ENCODE results near the gene IL12RB2. TPM values are rescaled to one million over a fixed set of nuclear protein-coding genes. Genes with fewer than 3 reads are reported as not detected.
A peak's percentile ranks its signal among the peaks of the same experiment; 100 is the strongest.

The IL12RB2 gene
- total and polyA plus RNA-seq, 10 of the 15 experiments (the other 5 are each of a cell fraction or from before 2014, with no cell fraction given), result 0.15 to 1.1 (median 0.54) TPM; not detected in 1

GRCh38 chr1:67430358-67431155, 122.9 kb downstream of the IL12RB2 start, which contains the start of gene SERBP1 (continued):
- no peak for TF ChIP-seq ZNF384 (IDR thresholded peaks at IDR 0.05; ENCODE audit: borderline replicate concordance, low read depth, low read length)
- TF ChIP-seq, protein P1, sequence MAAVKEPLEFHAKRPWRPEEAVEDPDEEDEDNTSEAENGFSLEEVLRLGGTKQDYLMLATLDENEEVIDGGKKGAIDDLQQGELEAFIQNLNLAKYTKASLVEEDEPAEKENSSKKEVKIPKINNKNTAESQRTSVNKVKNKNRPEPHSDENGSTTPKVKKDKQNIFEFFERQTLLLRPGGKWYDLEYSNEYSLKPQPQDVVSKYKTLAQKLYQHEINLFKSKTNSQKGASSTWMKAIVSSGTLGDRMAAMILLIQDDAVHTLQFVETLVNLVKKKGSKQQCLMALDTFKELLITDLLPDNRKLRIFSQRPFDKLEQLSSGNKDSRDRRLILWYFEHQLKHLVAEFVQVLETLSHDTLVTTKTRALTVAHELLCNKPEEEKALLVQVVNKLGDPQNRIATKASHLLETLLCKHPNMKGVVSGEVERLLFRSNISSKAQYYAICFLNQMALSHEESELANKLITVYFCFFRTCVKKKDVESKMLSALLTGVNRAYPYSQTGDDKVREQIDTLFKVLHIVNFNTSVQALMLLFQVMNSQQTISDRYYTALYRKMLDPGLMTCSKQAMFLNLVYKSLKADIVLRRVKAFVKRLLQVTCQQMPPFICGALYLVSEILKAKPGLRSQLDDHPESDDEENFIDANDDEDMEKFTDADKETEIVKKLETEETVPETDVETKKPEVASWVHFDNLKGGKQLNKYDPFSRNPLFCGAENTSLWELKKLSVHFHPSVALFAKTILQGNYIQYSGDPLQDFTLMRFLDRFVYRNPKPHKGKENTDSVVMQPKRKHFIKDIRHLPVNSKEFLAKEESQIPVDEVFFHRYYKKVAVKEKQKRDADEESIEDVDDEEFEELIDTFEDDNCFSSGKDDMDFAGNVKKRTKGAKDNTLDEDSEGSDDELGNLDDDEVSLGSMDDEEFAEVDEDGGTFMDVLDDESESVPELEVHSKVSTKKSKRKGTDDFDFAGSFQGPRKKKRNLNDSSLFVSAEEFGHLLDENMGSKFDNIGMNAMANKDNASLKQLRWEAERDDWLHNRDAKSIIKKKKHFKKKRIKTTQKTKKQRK (IDR thresholded peaks at IDR 0.05; ENCODE audit: low read depth, low read length), result no peak
- peak; percentile 64 for TF ChIP-seq RELB (IDR thresholded peaks at IDR 0.05; ENCODE audit: low read depth)
- TF ChIP-seq HDAC6 (IDR thresholded peaks at IDR 0.05; ENCODE audit: unreplicated experiment), result no peak
- TF ChIP-seq MXI1 (IDR thresholded peaks at IDR 0.05; ENCODE audit: low read depth, low read length), result peak; percentile 88
- TF ChIP-seq NR2F1 (conservative IDR thresholded peaks at IDR 0.05), result peak; percentile 83
- TF ChIP-seq POLR2AphosphoS5 (IDR thresholded peaks at IDR 0.05; ENCODE audit: low read length), result no peak; the same call in 1 of the 2 replicates
- peak; percentile 75 for TF ChIP-seq E2F4 (IDR thresholded peaks at IDR 0.05; ENCODE audit: low read depth, low read length)
- TF ChIP-seq KAT2A (conservative IDR thresholded peaks at IDR 0.05; ENCODE audit: control insufficient read depth, low read depth, low read length), result no peak
- TF ChIP-seq BCL11A (IDR thresholded peaks at IDR 0.05; ENCODE audit: low read depth, low read length), result peak; percentile 5; the same call in 1 of the 2 replicates
- TF ChIP-seq NRF1 (conservative IDR thresholded peaks at IDR 0.05; ENCODE audit: low read depth, low read length), result no peak
- peak; percentile 72 for TF ChIP-seq RELA (IDR thresholded peaks at IDR 0.05; ENCODE audit: borderline replicate concordance, partially characterized antibody)
- peak; percentile 77 for TF ChIP-seq MAX (IDR thresholded peaks at IDR 0.05; ENCODE audit: low read depth, low read length)
- peak; percentile 52; the same call in 1 of the 2 replicates for TF ChIP-seq RUNX3 (IDR thresholded peaks at IDR 0.05; ENCODE audit: low read length)
- TF ChIP-seq, protein P2, sequence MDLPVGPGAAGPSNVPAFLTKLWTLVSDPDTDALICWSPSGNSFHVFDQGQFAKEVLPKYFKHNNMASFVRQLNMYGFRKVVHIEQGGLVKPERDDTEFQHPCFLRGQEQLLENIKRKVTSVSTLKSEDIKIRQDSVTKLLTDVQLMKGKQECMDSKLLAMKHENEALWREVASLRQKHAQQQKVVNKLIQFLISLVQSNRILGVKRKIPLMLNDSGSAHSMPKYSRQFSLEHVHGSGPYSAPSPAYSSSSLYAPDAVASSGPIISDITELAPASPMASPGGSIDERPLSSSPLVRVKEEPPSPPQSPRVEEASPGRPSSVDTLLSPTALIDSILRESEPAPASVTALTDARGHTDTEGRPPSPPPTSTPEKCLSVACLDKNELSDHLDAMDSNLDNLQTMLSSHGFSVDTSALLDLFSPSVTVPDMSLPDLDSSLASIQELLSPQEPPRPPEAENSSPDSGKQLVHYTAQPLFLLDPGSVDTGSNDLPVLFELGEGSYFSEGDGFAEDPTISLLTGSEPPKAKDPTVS (IDR thresholded peaks at IDR 0.05; ENCODE audit: low read depth, low read length), result no peak
- TF ChIP-seq ZSCAN29 (IDR thresholded peaks at IDR 0.05), result no peak
- TF ChIP-seq CHD1 (IDR thresholded peaks at IDR 0.05; ENCODE audit: low read depth, low read length), result no peak
- TF ChIP-seq SRF (IDR thresholded peaks at IDR 0.05; ENCODE audit: low read depth in 2 of 2, low read length in 2 of 2), result 0 out of 4 replicates have a peak, but pooled peaks have one; percentile 5 to 20
- no peak for TF ChIP-seq BMI1 (IDR thresholded peaks at IDR 0.05; ENCODE audit: borderline replicate concordance)
